Measurements from ENCODE around the gene CCDC8. TPM values are rescaled to one million over a fixed set of nuclear protein-coding genes. Genes with fewer than 3 reads are reported as not detected.

Gene CCDC8
- polyA plus RNA-seq, 1 of the 3 experiments (the other 2 are of a cell fraction): 0.03 TPM

- TF ChIP-seq MXI1 (IDR thresholded peaks at IDR 0.05; ENCODE audit: low read depth, low read length) (no peak), JUND (IDR thresholded peaks at IDR 0.05) (no peak), ELF1 (IDR thresholded peaks at IDR 0.05) (no peak), IRF3 (IDR thresholded peaks at IDR 0.05; ENCODE audit: low read depth, low read length) (no peak), ZBTB33 (IDR thresholded peaks at IDR 0.05; ENCODE audit: borderline replicate concordance, low read depth) (no peak), EP300 (IDR thresholded peaks at IDR 0.05; ENCODE audit: borderline replicate concordance in 1 of 2, low read depth in 1 of 2, low read length in 1 of 2) (no peak), FOXJ3 (CRISPR knock-in tag; IDR thresholded peaks at IDR 0.05) (no peak), GABPA (IDR thresholded peaks at IDR 0.05; ENCODE audit: low read depth) (no peak), REST (IDR thresholded peaks at IDR 0.05; ENCODE audit: low read depth, low read length) (no peak), GATA2 (CRISPR knock-in tag; IDR thresholded peaks at IDR 0.05) (no peak), PBX3 (IDR thresholded peaks at IDR 0.05) (no peak), NFIC (IDR thresholded peaks at IDR 0.05; ENCODE audit: borderline replicate concordance) (no peak)
- Histone ChIP-seq H3K27me3 (ENCODE audit: insufficient read depth) (no peaks in the 10 kb centered on the region), H3K4me3 (ENCODE audit: low read depth in 2 of 2, low read length in 1 of 2) (no peak overlapping the region), H2AFZ (ENCODE audit: low read depth) (no peak overlapping the region), H3K36me3 (replicated peaks in 1 of 2; ENCODE audit: control insufficient read depth in 1 of 2, insufficient read depth in 2 of 2, low read length in 1 of 2) (no peaks in the 10 kb centered on the region), H3K4me1 (ENCODE audit: control insufficient read depth in 1 of 2, insufficient read depth in 2 of 2, low read depth in 1 of 2, low read length in 1 of 2) (no peaks in the 10 kb centered on the region; a peak in 1 of 4 replicates), H3K79me2 (ENCODE audit: insufficient read depth) (no peaks in the 10 kb centered on the region), H3K27ac (ENCODE audit: low read depth in 2 of 2, low read length in 1 of 2) (no peak overlapping the region), H3K9me2 (no peaks in the 10 kb centered on the region), H3K9ac (no peak overlapping the region), H4K20me1 (ENCODE audit: insufficient read depth) (no peaks in the 10 kb centered on the region), H3K9me3 (no peaks in the 10 kb centered on the region), H3F3A (replicated peaks; ENCODE audit: insufficient read depth) (peaks cover 5% of the 10 kb centered on the region), H3K4me2 (no peak overlapping the region)
- no peak for DNase-seq
- ChIA-PET CTCF (interaction anchor here (0.9 to 2.5 kb wide), 2 partner anchors 52 to 61 kb away, joined by 3 to 8 read pairs; no protein-coding TSS in a partner anchor), POLR2A (no interaction called here)
- 90% methylated on average over 5 of the region's 5 CpGs for WGBS (ENCODE audit: low lambda C conversion rate)
Observed at GRCh38 chr19:46456930-46457329, 43.6 kb upstream of the CCDC8 start.

Measured in SK-N-SH (cell line).